DMS153 treated with DMSO at 0.1 percent for 48 hours (cell line): ENCODE measurements around the gene BABAM2.
"Not testable (repeated sequence)": the region's sequence is repeated elsewhere in the genome, so short reads cannot be mapped to it uniquely, and the experiment has no call there.

Source experiments
- DNase-seq: peaks from one replicate; lab custom pipeline; 2025; ENCODE audit not compliant: unreplicated experiment; lab: John Stamatoyannopoulos, UW

BABAM2 gene

DNA sequence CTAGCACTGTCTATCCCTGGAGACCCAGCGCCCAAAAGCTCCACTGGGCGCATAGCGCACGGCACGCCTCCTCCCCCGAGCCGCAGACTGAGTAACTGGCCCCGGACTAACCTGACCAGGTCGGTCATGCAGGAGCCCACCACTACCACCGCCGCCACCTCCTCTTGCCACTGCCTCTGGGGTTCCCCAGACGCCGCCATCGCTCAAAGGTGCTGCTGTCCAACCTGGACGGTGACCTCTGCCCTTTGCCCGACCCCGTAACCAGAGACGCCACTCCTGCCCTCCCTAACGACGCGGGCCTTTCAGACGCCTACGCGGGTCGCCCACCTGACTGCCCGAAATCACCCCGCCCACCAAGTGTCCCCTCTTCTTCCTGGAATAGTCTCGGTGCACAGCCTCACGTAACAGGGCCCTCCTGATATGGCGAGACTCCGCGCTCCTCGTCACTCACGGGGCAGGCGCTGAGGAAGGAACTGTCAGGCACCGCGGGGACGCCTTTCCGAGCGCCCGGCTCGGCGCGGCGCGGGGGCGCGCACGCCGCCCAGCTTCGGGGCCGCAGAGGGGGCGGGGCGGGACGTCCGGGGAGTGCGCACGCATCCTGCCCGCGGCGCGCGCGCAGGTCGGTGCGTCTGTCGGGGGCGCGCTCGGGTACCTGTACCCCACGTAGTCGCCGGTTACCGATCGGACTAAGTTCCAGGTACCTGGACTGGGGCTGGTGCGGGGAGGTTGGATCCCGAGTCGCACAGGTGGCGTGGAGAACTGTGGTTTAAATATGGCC is at the start of gene BABAM2, which contains the start of gene RBKS:
TSS of gene BABAM2 (plus strand) at position 584 of the 778 bp plus-strand sequence. CDS start 3,828 bp downstream, outside the sequence.
TSS of gene RBKS (minus strand) at position 242 of the 778 bp plus-strand sequence. CDS start at position 200, 42 bp downstream.
- peak; percentile 80 for DNase-seq

- DNase-seq = no peak
Measured at GRCh38 chr2:27842894-27843293, 47.6 kb upstream of the BABAM2 start.

DNA sequence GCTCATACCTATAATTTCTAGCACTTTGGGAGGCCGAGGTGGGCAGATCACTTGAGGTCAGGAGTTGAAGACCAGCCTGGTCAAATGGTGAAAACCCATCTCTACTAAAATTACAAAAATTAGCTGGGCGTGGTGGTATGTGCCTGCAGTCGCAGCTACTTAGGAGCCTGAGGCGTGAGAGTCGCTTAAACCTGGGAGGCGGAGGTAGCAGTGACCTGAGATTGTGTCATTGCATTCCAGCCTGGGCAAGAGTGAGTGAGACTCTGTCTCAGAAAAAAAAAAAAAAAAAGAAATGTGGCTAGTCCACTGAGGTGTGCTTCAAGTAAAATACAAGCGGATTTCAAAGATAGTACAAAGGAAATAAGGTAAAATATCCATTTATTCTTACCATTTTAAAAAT is 46.5 kb upstream of the BABAM2 start:
- DNase-seq = no peak

- no peak for DNase-seq
Measured at GRCh38 chr2:27844821-27845255, 45.7 kb upstream of the BABAM2 start.

- DNase-seq = no peak
Measured at GRCh38 chr2:27847333-27847732, 43.2 kb upstream of the BABAM2 start.

DNA sequence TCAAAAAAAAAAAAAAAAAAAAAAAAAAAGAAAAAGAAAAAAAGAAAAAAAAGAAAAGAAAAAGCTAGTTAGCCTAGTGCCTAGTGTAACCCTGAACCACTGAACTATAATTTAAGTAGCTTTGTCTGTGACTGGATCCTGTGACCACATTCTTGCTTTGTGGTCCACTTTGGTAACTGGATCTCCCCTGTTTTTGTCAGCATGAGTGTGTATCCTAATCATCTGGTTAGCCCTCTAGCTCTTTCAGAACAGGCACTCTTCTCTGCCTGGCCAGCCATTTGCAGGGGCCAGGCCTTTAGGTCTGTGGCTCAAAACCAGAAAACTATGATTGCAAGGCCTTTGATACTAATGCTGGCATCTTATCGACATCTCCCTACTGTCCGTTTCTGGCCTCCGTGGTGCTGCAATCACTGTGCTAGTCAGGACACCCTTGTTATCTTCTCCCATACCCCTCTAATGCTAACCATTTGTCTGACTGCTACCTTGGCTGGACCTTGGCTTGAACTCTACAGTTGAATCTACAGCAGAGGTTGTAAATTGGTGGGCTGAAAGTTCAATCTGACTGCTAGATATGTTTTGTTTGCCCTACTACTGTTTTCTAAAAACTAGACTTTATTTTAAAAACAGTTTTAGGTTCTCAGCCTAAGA is 40.8 kb upstream of the BABAM2 start:
- no peak for DNase-seq

- no peak for DNase-seq
Measured at GRCh38 chr2:27852691-27853090, 37.8 kb upstream of the BABAM2 start.

DNA sequence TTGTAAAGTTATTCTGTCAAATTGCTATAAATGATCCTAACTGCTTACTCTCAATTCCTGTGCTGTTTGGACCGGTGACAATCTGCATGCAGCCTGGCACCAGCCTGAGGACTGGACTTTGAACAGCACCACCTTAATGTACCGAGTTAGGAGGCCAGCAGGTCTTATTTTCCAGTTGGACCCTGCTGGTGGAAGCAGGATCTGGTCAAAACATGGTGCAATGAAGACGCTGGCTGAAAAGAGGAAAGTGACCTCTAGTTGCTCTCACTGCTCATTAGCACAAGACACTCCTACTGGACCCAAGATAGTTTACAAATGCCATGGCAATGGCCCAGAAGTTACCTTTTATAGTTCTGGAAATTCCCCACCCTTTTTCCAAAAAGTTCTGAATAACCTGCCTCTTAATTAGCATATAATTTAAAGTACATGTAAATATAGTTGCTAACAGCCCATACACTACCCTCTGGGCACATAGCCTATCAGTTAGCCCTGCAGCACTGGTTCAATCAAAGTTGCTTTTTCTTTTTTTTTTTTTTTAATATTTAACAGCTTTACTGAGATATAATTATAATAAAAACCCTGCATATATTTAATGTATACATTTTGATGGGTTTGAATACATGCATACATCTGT is 36.2 kb upstream of the BABAM2 start:
- DNase-seq = no peak

DNA sequence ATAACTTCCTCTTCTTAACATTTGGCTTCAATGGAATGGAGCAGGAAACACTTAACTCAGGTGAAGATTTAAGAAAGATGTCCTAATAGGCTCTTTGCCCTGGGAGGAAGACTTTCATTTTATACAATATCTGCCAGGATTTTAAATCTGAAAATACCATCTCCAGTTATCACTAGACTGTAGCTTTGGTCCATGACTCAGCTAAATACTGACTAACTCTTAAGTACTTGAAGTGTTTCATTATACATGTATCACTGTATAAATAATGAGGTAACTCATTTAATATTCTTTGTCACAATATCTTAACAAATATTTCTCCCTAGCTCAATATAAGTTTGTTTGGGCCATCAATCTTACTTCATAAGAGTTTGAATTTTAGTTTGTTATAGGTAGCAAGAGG is 35.1 kb upstream of the BABAM2 start:
- no peak for DNase-seq

GRCh38 chr2:27856386-27856785 is 34.1 kb upstream of the BABAM2 start:
- no peak for DNase-seq

DNA sequence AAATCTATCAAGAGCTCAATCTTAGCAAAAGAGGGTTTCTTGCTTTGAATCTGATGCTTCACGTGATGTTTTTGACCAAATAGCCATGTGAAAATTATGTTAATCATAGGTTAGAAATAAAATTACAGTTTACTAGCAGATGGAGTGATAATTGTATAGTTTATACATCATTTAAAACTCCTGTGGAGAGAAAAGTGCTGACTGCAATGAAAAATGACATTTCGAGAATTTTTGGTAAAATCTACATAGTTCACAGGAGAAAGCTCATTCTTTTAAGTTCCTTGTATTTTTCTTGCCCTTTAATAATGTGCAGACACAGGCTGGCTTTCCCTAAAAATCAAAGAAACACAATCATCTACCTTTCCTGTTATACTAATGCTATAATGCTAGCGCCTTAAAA is 33.6 kb upstream of the BABAM2 start:
- DNase-seq = no peak

DNA sequence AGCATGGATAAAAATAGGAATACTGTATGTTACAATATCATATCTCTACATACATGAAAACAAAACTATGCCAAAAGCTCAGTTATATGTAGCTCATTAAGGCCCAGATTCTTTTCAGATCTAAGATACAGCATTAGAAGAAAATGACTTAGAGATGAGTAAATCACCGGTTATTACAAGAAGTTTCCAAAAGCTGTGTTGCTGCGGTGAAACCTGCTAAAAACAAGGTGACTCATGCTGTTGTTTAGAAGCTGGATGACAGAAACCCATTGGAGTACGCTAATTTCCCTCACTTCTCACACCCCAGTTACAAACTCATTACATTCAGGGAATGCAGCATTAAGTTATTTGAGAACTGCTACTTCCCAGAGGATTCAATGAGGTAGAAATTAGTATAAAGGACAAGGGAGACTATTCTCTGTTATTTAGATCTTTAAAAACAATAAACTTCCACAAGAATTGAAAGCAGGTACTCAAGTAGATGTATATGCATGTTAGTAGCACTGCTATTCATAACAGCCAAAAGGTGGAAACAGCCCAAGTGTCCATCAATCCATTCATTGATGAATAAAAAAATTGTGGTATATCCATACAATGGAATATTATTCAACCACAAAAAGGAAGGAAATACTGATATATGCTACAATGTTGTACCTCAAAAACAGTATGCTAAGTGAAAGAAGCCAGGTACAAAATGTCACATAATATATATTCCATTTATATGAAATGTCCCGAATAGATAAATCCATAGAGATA is 32.9 kb upstream of the BABAM2 start:
- no peak for DNase-seq

DNA sequence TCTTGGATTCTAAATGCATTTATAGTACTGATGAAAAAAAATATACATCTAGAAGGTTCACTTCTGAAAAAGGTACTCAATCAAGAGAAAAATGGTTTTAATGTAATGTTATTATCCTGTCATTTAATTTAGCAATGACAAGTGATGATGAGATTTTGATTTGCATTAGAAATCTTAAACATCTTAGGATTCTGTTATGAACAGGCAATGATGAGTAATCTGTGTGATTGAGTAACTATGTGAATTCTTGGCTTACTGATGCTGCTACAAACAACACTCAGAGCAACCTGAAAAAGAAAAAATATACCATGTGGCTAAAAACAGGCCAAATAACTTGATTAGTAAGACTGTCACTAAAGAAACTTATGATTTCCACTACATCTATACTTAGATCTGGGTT is 30.4 kb upstream of the BABAM2 start:
- no peak for DNase-seq

- no peak for DNase-seq
Measured at GRCh38 chr2:27863146-27863545, 27.4 kb upstream of the BABAM2 start.

DNA sequence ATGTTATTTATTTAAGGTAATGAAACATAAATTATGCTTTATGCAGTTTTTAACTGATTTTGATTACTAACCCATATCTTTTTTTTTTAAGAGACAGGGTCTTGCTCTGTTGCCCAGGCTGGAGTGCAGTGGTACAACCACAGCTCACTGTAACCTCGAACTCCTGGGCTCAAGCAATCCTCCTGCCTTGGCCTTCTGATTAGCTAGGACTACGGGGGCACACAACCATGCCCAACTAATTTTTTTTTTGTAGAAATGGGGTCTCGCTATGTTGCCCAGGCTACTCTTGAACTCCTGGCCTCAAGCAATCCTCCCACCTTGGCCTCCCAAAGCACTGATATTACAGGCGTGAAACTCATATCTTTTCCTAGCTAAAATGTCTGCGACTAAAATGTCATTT is 26.6 kb upstream of the BABAM2 start:
- not testable (repeated sequence) for DNase-seq

DNA sequence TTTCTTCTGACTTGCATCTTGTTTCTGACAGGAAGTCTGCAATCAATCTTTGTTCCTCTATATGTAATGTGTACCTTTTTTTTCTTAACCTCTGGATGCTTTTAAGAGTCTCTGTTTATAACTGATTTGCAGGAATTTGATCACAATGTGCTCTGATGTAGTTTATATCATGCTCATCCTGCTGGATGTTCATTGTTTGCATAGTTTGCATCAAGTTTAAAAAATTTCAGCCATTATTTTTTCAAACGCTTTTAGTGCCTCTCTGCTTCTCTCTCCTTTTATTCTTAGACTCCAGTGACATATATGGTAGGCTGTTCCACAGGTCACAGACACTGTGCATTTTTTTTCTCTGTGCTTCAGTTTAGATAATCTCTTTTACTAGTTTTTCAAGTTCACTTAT is 24.3 kb upstream of the BABAM2 start:
- DNase-seq = no peak

- no peak for DNase-seq
Measured at GRCh38 chr2:27869763-27870162, 20.8 kb upstream of the BABAM2 start.

- no peak for DNase-seq
Measured at GRCh38 chr2:27870724-27871123, 19.8 kb upstream of the BABAM2 start.

DNA sequence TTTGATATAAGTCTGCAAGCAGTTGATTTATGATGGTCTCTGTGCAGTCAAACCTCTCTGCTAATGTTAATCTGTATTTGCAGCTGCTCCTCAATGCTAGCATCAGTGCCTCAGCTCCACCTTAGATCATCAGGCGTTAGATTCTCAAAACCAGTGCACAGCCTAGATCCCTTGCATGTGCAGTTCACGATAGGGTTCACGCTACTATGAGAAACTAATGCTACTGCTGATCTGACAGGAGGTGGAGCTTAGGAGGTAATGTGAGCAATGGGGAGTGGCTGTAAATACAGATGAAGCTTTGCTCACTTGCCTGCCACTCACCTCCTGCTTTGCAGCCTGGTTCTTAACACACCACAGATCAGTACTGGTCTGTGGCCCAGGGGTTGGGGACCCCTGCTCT is 18.7 kb upstream of the BABAM2 start:
- DNase-seq = no peak

- DNase-seq = no peak
Measured at GRCh38 chr2:27873091-27873490, 17.4 kb upstream of the BABAM2 start.
